ENCODE results near the gene HPCAL1. TPM values are rescaled to one million over a fixed set of nuclear protein-coding genes. Genes with fewer than 3 reads are reported as not detected.

Gene HPCAL1
- total and polyA plus RNA-seq, 2 experiments from 2014 or later: 8.3 to 25.4 TPM

GRCh38 chr2:10399358-10399757 is 96.7 kb downstream of the HPCAL1 start:
- H3K79me2 ChIP-seq (replicated peaks; ENCODE audit: insufficient read depth): no peaks in the 10 kb centered on the region
- DNase-seq (ENCODE audit: low spot score) (no peak), ATAC-seq (no peak)
- H3K27ac ChIP-seq (ENCODE audit: low read depth): no peak overlapping the region
- H3K36me3 Mint-ChIP-seq (ENCODE audit: low read depth): peaks cover 14% of the 10 kb centered on the region
- no peaks in the 10 kb centered on the region for H4K20me1 ChIP-seq (replicated peaks; ENCODE audit: insufficient read depth)
- H3K4me3 ChIP-seq: no peak overlapping the region
- no peak overlapping the region for H3K4me3 Mint-ChIP-seq
- no peaks in the 10 kb centered on the region for H3K9me2 ChIP-seq (ENCODE audit: insufficient read depth)
- no peaks in the 10 kb centered on the region for H3K27me3 ChIP-seq (ENCODE audit: insufficient read depth)
- H3K27me3 Mint-ChIP-seq (ENCODE audit: insufficient read depth, low read depth, poor library complexity): peaks cover 11% of the 10 kb centered on the region
- no peak overlapping the region for H2AFZ ChIP-seq
- no peaks in the 10 kb centered on the region for H3K4me1 ChIP-seq (ENCODE audit: insufficient read depth)
- H3K4me1 Mint-ChIP-seq: peaks cover 13% of the 10 kb centered on the region
- no peak overlapping the region for H3K27ac Mint-ChIP-seq
- H3K9me3 Mint-ChIP-seq: peaks cover 9% of the 10 kb centered on the region; the same call in 2 of the 3 replicates
- no peak overlapping the region for H3K4me2 ChIP-seq
- H3K36me3 ChIP-seq (ENCODE audit: insufficient read depth): no peaks in the 10 kb centered on the region
- TF ChIP-seq ZNF114 (CRISPR knock-in tag; IDR thresholded peaks at IDR 0.05): no peak
- no peak for TF ChIP-seq CREB1 (CRISPR knock-in tag; IDR thresholded peaks at IDR 0.05; ENCODE audit: low read depth)
- no peak for TF ChIP-seq STAT1 (IDR thresholded peaks at IDR 0.05; ENCODE audit: unreplicated experiment)
- no peak for TF ChIP-seq CTCF (conservative IDR thresholded peaks at IDR 0.05; ENCODE audit: low read depth in 2 of 2)
- TF ChIP-seq, protein P1, sequence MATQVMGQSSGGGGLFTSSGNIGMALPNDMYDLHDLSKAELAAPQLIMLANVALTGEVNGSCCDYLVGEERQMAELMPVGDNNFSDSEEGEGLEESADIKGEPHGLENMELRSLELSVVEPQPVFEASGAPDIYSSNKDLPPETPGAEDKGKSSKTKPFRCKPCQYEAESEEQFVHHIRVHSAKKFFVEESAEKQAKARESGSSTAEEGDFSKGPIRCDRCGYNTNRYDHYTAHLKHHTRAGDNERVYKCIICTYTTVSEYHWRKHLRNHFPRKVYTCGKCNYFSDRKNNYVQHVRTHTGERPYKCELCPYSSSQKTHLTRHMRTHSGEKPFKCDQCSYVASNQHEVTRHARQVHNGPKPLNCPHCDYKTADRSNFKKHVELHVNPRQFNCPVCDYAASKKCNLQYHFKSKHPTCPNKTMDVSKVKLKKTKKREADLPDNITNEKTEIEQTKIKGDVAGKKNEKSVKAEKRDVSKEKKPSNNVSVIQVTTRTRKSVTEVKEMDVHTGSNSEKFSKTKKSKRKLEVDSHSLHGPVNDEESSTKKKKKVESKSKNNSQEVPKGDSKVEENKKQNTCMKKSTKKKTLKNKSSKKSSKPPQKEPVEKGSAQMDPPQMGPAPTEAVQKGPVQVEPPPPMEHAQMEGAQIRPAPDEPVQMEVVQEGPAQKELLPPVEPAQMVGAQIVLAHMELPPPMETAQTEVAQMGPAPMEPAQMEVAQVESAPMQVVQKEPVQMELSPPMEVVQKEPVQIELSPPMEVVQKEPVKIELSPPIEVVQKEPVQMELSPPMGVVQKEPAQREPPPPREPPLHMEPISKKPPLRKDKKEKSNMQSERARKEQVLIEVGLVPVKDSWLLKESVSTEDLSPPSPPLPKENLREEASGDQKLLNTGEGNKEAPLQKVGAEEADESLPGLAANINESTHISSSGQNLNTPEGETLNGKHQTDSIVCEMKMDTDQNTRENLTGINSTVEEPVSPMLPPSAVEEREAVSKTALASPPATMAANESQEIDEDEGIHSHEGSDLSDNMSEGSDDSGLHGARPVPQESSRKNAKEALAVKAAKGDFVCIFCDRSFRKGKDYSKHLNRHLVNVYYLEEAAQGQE (IDR thresholded peaks at IDR 0.05; ENCODE audit: unreplicated experiment): no peak
- TF ChIP-seq POLR2AphosphoS5 (IDR thresholded peaks at IDR 0.05; ENCODE audit: low read depth): no peak
- TF ChIP-seq, protein P2, sequence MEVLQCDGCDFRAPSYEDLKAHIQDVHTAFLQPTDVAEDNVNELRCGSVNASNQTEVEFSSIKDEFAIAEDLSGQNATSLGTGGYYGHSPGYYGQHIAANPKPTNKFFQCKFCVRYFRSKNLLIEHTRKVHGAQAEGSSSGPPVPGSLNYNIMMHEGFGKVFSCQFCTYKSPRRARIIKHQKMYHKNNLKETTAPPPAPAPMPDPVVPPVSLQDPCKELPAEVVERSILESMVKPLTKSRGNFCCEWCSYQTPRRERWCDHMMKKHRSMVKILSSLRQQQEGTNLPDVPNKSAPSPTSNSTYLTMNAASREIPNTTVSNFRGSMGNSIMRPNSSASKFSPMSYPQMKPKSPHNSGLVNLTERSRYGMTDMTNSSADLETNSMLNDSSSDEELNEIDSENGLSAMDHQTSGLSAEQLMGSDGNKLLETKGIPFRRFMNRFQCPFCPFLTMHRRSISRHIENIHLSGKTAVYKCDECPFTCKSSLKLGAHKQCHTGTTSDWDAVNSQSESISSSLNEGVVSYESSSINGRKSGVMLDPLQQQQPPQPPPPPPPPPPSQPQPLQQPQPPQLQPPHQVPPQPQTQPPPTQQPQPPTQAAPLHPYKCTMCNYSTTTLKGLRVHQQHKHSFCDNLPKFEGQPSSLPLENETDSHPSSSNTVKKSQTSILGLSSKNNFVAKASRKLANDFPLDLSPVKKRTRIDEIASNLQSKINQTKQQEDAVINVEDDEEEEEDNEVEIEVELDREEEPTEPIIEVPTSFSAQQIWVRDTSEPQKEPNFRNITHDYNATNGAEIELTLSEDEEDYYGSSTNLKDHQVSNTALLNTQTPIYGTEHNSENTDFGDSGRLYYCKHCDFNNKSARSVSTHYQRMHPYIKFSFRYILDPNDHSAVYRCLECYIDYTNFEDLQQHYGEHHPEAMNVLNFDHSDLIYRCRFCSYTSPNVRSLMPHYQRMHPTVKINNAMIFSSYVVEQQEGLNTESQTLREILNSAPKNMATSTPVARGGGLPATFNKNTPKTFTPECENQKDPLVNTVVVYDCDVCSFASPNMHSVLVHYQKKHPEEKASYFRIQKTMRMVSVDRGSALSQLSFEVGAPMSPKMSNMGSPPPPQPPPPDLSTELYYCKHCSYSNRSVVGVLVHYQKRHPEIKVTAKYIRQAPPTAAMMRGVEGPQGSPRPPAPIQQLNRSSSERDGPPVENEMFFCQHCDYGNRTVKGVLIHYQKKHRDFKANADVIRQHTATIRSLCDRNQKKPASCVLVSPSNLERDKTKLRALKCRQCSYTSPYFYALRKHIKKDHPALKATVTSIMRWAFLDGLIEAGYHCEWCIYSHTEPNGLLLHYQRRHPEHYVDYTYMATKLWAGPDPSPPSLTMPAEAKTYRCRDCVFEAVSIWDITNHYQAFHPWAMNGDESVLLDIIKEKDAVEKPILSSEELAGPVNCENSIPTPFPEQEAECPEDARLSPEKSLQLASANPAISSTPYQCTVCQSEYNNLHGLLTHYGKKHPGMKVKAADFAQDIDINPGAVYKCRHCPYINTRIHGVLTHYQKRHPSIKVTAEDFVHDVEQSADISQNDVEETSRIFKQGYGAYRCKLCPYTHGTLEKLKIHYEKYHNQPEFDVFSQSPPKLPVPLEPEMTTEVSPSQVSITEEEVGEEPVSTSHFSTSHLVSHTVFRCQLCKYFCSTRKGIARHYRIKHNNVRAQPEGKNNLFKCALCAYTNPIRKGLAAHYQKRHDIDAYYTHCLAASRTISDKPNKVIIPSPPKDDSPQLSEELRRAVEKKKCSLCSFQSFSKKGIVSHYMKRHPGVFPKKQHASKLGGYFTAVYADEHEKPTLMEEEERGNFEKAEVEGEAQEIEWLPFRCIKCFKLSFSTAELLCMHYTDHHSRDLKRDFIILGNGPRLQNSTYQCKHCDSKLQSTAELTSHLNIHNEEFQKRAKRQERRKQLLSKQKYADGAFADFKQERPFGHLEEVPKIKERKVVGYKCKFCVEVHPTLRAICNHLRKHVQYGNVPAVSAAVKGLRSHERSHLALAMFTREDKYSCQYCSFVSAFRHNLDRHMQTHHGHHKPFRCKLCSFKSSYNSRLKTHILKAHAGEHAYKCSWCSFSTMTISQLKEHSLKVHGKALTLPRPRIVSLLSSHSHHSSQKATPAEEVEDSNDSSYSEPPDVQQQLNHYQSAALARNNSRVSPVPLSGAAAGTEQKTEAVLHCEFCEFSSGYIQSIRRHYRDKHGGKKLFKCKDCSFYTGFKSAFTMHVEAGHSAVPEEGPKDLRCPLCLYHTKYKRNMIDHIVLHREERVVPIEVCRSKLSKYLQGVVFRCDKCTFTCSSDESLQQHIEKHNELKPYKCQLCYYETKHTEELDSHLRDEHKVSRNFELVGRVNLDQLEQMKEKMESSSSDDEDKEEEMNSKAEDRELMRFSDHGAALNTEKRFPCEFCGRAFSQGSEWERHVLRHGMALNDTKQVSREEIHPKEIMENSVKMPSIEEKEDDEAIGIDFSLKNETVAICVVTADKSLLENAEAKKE (CRISPR knock-in tag; IDR thresholded peaks at IDR 0.05): no peak
- no peak for TF ChIP-seq EZH2phosphoT487 (IDR thresholded peaks at IDR 0.05; ENCODE audit: unreplicated experiment)
- no peaks in the 10 kb centered on the region for H3F3A ChIP-seq (replicated peaks; ENCODE audit: low read depth)

Measured in GM23338 (cell line).